Muscle of back (tissue), 11 donors: Measurements from ENCODE around the gene YIPF2. TPM values are rescaled to one million over a fixed set of nuclear protein-coding genes. Genes with fewer than 3 reads are reported as not detected.
"Not testable (repeated sequence)": the region's sequence is repeated elsewhere in the genome, so short reads cannot be mapped to it uniquely, and the experiment has no call there.

Experiments used
- DNase-seq, 3 donors: peaks; one replicate each; pipeline versions ENCODE4 v3.0.0 to v3.0.0-alpha.2; 2013
- polyA plus RNA-seq, 10 donors: library from polyadenylated mRNA; unstranded; fragments of 120-200 nt; gene quantifications; one replicate each; pipeline ENCODE4 v1.2.1, GENCODE V29; 2013; ENCODE audit not compliant: insufficient read length in 10 of 10

Gene YIPF2
- polyA plus RNA-seq, 10 donors, result 18.4 to 33.6 (median 24.7) TPM

DNA sequence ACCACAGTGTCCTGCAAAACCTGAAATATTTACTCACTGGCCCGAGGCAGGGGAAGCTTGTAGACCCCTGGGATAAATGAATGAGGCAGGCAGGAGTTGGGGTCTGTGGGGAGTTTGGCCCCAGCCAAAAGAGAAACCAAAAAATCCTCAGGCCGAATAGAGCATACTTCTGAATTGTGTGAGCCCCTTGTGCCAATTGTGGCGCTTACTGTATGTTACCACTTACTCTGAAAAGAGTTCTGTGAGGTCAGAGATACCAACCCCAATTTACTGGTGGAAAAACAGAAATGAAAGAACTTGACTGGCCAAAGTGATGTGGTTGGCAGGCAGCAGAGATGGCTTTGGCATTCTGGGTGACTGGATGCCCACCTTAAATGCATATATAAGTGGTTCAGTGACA, 50.2 kb downstream of the YIPF2 start:
- DNase-seq, result no peak

DNA sequence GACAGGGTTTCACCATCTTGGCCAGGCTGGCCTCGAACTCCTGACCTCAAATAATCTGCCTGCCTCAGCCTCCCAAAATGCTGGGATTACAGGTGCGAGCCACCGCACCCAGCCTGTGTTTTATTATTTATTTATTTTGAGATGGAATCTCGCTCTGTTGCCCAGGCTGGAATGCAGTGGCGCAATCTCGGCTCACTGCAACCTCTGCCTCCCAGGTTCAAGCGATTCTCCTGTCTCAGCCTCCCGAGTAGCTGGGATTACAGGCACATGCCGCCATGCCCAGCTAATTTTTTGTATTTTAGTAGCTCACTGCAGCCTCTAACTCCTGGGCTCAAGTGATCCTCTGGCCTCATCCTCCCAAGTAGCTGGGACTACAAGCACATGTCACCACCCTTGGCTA, 50.8 kb downstream of the YIPF2 start:
- not testable (repeated sequence) for DNase-seq

DNA sequence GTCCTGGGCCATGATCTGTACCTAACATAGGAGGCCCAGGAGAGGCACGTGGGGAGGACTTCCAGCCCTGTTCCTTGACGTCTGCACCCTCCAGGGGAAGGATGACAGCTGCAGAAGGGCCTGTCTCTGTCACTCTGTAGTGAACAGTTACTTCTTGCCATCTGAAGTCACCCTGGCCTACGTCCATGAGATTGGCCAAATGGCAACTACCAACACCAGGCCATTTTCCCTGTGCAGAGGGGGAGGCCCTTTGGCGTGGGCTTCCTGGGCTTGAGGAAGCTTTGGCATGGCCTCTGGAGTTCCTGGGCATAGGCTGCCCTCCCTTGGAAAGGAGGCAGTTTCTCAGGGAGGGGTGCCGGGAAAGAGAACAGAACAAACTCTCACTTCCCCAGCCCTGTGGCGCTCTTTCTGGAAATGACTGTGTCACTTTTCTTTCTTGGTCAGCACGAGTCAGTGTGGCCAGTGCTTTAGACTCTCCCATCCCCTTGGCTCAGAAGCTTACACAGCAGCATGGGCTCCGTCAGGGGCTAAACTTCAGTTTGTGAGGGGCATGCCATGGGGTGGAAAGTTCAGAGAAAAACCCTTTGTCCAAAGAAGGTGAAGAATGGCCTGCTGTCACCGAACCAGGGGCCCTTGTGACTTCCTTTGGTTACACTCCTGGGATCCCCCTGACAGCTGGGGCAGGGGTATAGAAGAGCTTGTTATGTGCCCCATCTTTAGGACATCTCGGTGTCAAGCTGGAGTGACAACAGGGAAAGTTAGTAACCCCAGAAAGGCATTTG, 51.8 kb downstream of the YIPF2 start:
- peak in 2 of 3 donors; percentile 55 to 57 for DNase-seq

DNA sequence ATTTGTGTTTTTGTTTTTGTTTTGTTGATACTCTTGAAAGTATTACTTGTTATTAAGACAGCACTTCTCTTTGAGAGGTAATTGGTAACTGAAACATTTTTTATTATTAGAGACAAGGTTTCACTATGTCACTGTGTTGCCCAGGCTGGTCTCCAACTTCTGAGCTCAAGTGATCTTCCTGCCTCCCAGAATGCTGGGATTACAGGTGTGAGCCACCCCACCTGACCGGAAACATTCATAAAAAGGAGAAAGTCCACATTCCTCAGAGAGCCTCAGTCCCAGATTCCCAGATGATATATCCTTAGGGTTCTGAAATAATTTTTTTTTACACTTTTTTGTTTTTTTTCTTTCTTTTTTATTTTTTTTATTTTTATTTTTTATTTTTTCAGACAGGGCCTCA, 54.4 kb downstream of the YIPF2 start:
- DNase-seq, result no peak

DNA sequence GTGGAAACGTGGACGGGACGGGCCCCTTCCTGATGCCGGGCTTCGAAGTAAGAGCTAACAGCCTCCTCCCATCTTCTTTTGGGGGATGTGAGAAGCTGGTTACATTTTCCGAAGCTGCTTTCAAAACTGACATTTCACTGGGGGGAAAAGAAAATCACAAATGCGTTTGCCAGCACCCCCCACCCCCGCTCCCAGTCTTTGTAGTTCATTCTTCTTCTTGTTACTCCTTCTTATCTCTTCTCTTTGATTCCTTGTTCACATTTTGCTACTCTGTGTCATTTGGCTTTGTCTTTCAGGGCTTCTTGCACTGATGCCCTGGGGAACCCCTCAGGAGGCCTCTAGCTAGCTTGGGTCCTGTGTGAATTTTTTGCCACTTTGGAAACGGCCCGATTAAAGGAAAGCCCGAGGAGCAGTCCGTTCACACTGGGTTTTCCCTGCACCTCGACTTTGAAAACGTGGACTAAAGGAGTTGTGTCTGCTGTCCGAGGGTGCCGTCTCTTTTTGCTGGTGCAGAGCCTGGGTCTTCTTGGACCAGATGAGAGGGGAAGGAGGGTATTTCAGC, 55.8 kb downstream of the YIPF2 start:
- DNase-seq, result no peak

Other genes starting within 250 kb of the YIPF2 start
- 10 to 100 TPM; 20.0 to 40.3 (median 29.4) TPM for gene QTRT1, start 227.2 kb downstream of the YIPF2 start, polyA plus RNA-seq
- 10 to 100 TPM; 60.7 to 83.2 (median 72.5) TPM for gene DNM2, start 210.6 kb downstream of the YIPF2 start, polyA plus RNA-seq
- gene TMED1, start 92.4 kb downstream of the YIPF2 start, polyA plus RNA-seq, result 10 to 100 TPM; 26.9 to 45.0 (median 33.6) TPM
- gene C19orf38, start 80.2 kb downstream of the YIPF2 start, polyA plus RNA-seq, result 1 to 10 TPM; 1.6 to 4.7 (median 2.6) TPM
- 10 to 100 TPM; 48.9 to 66.5 (median 57.1) TPM for gene CARM1, start 57.1 kb downstream of the YIPF2 start, polyA plus RNA-seq
- gene TIMM29, start 172 bp upstream of the YIPF2 start, polyA plus RNA-seq, result 10 to 100 TPM; 13.8 to 18.8 (median 16.8) TPM
- gene SMARCA4, start 32.4 kb upstream of the YIPF2 start, polyA plus RNA-seq, result 100 to 1,000 TPM in 3 of 10 donors, 10 to 100 TPM in 7; 78.0 to 110 (median 93.9) TPM
- gene LDLR, start 160.8 kb upstream of the YIPF2 start, polyA plus RNA-seq, result 10 to 100 TPM; 15.3 to 39.5 (median 20.0) TPM
- gene SPC24, start 227.1 kb upstream of the YIPF2 start, polyA plus RNA-seq, result 10 to 100 TPM in 8 of 10 donors, 1 to 10 TPM in 2; 6.9 to 19.2 (median 11.4) TPM